ENCODE results near the gene WWOX. TPM values are rescaled to one million over a fixed set of nuclear protein-coding genes. Genes with fewer than 3 reads are reported as not detected.

Gene WWOX
- total and polyA plus RNA-seq, 2 donors (not counting 3 experiments of a cell fraction or from before 2014, with no cell fraction given) = 6.2 to 12.5 TPM

GRCh38 chr16:78402833-78403232 is 303.4 kb downstream of the WWOX start:
- H3K4me1 ChIP-seq (ENCODE audit: control insufficient read depth, extremely low read depth, insufficient read depth, low read length) = no peaks in the 10 kb centered on the region
- dilution Hi-C loops (cut with MboI; ENCODE audit: extremely low pct_ligation_motif_present, low sequenced_read_pairs) = no loop called here
- no peak overlapping the region for H3K4me3 ChIP-seq (replicated peaks in 1 of 3; ENCODE audit: insufficient read depth in 1 of 3, low read depth in 1 of 3, low read length in 3 of 3)
- ChIA-PET CTCF (no interaction called here), POLR2A (no interaction called here)
- no peaks in the 10 kb centered on the region for H3K36me3 ChIP-seq (ENCODE audit: control insufficient read depth in 2 of 2, extremely low read depth in 1 of 2, insufficient read depth in 2 of 2, low read length in 2 of 2)
- no peak overlapping the region for H3K4me2 ChIP-seq (ENCODE audit: insufficient read depth, low read length)
- TF ChIP-seq EZH2 (IDR thresholded peaks at IDR 0.05; ENCODE audit: borderline replicate concordance, low read depth, low read length, severe bottlenecking) = no peak
- no peak for TF ChIP-seq GATA2 (IDR thresholded peaks at IDR 0.05; ENCODE audit: insufficient read depth, insufficient read length, low read depth, low read length)
- TF ChIP-seq POLR2AphosphoS5 (IDR thresholded peaks at IDR 0.05; ENCODE audit: insufficient read depth, low read depth, low read length) = no peak
- no peak for TF ChIP-seq MAX (IDR thresholded peaks at IDR 0.05; ENCODE audit: insufficient read depth, insufficient read length)
- no peak for TF ChIP-seq CTCF (IDR thresholded peaks at IDR 0.05; ENCODE audit: extremely low read depth in 1 of 2, insufficient read depth in 1 of 2, low read depth in 1 of 2, low read length in 2 of 2)
- TF ChIP-seq POLR2A (IDR thresholded peaks at IDR 0.05; ENCODE audit: low read depth, low read length) = no peak
- no peak overlapping the region for H3K27ac ChIP-seq (ENCODE audit: insufficient read depth, low read depth, low read length)
- no peaks in the 10 kb centered on the region for H3K79me2 ChIP-seq (ENCODE audit: control insufficient read depth, insufficient read depth, low read length)
- BruUV-seq (replicated peaks) = no TSS peak
- intact Hi-C loops (cut with micrococcal nuclease) = no loop called here
- no peaks in the 10 kb centered on the region for H3K9me1 ChIP-seq (replicated peaks; ENCODE audit: control insufficient read depth, extremely low read depth, insufficient read depth, low read length)
- H4K20me1 ChIP-seq (replicated peaks; ENCODE audit: control insufficient read depth, extremely low read depth, insufficient read depth, low read length) = no peaks in the 10 kb centered on the region
- DNase-seq (ENCODE audit: low read depth, low spot score) (no peak), FAIRE-seq (no peak)
- H2AFZ ChIP-seq (ENCODE audit: low read depth, low read length) = no peak overlapping the region
- H3K9me3 ChIP-seq (replicated peaks; ENCODE audit: control insufficient read depth, insufficient read depth, low read length) = peaks cover 3% of the 10 kb centered on the region
- no peaks in the 10 kb centered on the region for H3K27me3 ChIP-seq (ENCODE audit: control insufficient read depth in 2 of 2, insufficient read depth in 2 of 2, low read length in 2 of 2)
- H3K9ac ChIP-seq (replicated peaks; ENCODE audit: extremely low read depth, insufficient read depth, low read length) = no peak overlapping the region

DNA sequence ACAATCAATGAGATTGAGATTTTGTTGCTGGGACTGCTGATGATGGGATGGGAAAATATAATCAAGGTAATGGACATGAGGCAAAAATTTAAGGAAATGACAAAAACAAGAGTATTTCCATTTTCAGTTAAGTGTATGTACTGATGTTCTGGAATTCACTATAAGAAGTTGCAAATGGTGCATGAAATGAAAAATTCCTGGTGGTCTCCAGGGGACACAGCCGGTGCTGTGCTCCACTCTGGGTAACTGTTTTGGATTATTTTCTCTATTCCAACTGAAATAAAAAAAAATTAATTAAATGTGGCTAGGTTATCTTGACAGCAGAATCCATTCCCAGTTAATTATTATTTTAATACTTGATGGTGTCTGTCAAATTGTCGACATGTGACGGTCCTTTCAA is 305.6 kb downstream of the WWOX start:
- H3K4me3 ChIP-seq (replicated peaks in 1 of 3; ENCODE audit: insufficient read depth in 1 of 3, low read depth in 1 of 3, low read length in 3 of 3) = no peak overlapping the region
- BruUV-seq (replicated peaks) = no TSS peak
- no peaks in the 10 kb centered on the region for H3K9me1 ChIP-seq (replicated peaks; ENCODE audit: control insufficient read depth, extremely low read depth, insufficient read depth, low read length)
- TF ChIP-seq CTCF (IDR thresholded peaks at IDR 0.05; ENCODE audit: extremely low read depth in 1 of 2, insufficient read depth in 1 of 2, low read depth in 1 of 2, low read length in 2 of 2) = no peak
- no peak for TF ChIP-seq EZH2 (IDR thresholded peaks at IDR 0.05; ENCODE audit: borderline replicate concordance, low read depth, low read length, severe bottlenecking)
- no peak for TF ChIP-seq FOS (IDR thresholded peaks at IDR 0.05; ENCODE audit: borderline replicate concordance, insufficient read depth, low read length)
- TF ChIP-seq MYC (IDR thresholded peaks at IDR 0.05; ENCODE audit: low read depth, low read length) = no peak
- TF ChIP-seq MAX (IDR thresholded peaks at IDR 0.05; ENCODE audit: insufficient read depth, insufficient read length) = no peak
- no peak for TF ChIP-seq POLR2A (IDR thresholded peaks at IDR 0.05; ENCODE audit: low read depth, low read length)
- TF ChIP-seq JUN (IDR thresholded peaks at IDR 0.05; ENCODE audit: borderline replicate concordance, insufficient read depth, insufficient read length, low read depth) = no peak
- no peak for TF ChIP-seq POLR2AphosphoS5 (IDR thresholded peaks at IDR 0.05; ENCODE audit: insufficient read depth, low read depth, low read length)
- no peak for TF ChIP-seq GATA2 (IDR thresholded peaks at IDR 0.05; ENCODE audit: insufficient read depth, insufficient read length, low read depth, low read length)
- H4K20me1 ChIP-seq (replicated peaks; ENCODE audit: control insufficient read depth, extremely low read depth, insufficient read depth, low read length) = no peaks in the 10 kb centered on the region
- H2AFZ ChIP-seq (ENCODE audit: low read depth, low read length) = no peak overlapping the region
- intact Hi-C loops (cut with micrococcal nuclease) = no loop called here
- H3K79me2 ChIP-seq (ENCODE audit: control insufficient read depth, insufficient read depth, low read length) = no peaks in the 10 kb centered on the region
- dilution Hi-C loops (cut with MboI; ENCODE audit: extremely low pct_ligation_motif_present, low sequenced_read_pairs) = no loop called here
- ChIA-PET CTCF (no interaction called here), POLR2A (no interaction called here)
- DNase-seq (ENCODE audit: low read depth, low spot score) (no peak), FAIRE-seq (no peak)
- H3K4me1 ChIP-seq (ENCODE audit: control insufficient read depth, extremely low read depth, insufficient read depth, low read length) = no peaks in the 10 kb centered on the region
- no peak overlapping the region for H3K27ac ChIP-seq (ENCODE audit: insufficient read depth, low read depth, low read length)
- peaks cover 4% of the 10 kb centered on the region for H3K9me3 ChIP-seq (replicated peaks; ENCODE audit: control insufficient read depth, insufficient read depth, low read length)
- H3K36me3 ChIP-seq (ENCODE audit: control insufficient read depth in 2 of 2, extremely low read depth in 1 of 2, insufficient read depth in 2 of 2, low read length in 2 of 2) = no peaks in the 10 kb centered on the region
- no peak overlapping the region for H3K4me2 ChIP-seq (ENCODE audit: insufficient read depth, low read length)
- no peak overlapping the region for H3K9ac ChIP-seq (replicated peaks; ENCODE audit: extremely low read depth, insufficient read depth, low read length)
- no peaks in the 10 kb centered on the region for H3K27me3 ChIP-seq (ENCODE audit: control insufficient read depth in 2 of 2, insufficient read depth in 2 of 2, low read length in 2 of 2)
